HTR-8/SVneo (cell line): ENCODE data around the gene CDX1.

ENCODE experiments used
- DNase-seq: peaks from one replicate; pipeline ENCODE4 v3.0.0; 2011; ENCODE audit warnings: low spot score, mixed read lengths; ENCODE audit not compliant: insufficient read length
- FAIRE-seq: peaks from 2 replicates; lab custom pipeline; 2011; peaks lifted over from hg19 to GRCh38; lab: Jason Lieb, UNC

The CDX1 gene

DNA sequence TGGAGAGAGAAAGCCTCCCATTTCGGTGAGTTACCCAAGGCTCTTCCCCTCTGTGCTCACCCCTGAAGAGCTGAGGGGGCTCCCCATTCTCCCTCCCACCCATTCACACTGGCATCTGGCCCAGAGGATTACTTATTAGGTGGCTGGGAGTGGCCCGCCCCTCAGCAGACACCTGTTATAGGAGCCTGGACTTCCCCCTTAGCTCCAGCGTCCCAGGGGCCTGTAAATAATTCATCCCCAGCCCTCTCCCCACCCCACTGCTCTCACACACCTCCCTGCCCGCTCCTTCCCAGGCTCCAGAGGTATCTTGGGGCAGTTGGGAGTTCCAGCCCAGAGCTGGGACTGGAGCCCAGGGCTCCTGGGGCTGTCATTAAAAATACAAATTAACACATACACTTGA, 11.7 kb downstream of the CDX1 start:
- FAIRE-seq, result no peak
- DNase-seq, result no peak

DNA sequence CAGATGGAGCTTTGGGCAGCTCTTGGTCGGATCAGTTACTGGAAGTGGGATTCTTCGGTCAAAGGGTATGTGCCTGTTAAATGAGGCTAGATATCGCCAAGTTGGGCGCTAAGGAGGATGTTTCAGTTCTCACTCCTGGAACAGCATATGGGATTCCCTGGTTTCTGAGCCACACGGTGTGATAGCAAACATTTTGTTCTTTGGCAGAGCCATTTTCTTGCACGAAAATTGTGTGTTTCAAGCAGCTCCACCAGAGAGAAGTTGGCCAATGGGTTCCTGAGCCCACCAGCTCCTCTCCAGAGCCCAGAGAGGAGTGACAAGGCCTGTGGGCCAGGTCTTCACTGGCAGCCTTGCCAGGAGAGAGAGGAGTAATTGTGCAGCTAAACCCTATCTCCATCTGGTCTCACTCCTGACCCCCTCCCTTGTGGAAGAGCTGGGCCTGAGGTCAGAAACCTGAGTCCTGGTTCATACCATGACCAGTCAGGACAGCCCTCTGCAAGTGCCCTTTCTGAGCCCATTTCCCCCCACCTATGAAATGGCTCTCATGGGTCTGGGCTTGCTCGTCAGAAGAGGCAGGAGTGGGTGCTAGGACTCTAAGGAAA, 12.5 kb downstream of the CDX1 start:
- FAIRE-seq, result no peak
- DNase-seq, result no peak

DNA sequence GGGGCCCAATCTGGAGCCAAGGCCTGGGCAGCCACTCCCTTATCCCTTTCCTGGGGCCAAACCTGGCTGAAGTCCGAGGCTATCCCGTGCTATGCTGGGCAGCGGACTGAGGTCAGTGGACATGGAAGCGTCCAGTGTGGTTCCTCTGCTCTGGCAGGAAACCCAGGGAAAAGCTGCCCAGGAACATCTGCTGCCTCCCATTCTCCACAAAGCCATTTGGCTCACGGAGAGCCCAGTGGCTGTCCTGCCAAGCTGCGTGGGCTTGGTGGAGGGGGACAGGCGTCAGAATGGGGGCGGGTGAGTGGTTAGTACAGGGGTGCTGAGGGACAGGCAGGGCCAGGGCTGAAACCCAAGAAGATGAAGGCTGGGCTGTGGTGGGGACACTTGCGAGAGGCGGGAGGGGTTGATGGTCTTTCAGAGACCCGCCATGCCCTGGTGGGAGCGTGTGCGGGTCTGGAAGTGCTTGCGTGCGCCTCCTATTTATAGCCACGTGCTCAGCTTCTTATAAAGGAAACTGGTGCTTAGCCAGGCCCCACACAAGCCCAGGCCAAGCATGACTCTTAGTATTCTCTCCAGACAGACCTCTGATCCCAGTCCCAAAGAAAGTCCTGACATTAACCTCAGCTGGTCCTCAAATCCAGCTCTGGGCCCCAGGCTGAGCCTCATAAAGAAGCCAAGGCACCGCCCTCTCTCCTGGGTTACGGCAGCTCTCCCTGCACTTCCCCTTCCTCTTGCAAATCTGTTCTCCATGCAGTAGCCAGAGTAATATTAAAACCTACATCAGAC, 13.9 kb downstream of the CDX1 start:
- no peak for FAIRE-seq

DNA sequence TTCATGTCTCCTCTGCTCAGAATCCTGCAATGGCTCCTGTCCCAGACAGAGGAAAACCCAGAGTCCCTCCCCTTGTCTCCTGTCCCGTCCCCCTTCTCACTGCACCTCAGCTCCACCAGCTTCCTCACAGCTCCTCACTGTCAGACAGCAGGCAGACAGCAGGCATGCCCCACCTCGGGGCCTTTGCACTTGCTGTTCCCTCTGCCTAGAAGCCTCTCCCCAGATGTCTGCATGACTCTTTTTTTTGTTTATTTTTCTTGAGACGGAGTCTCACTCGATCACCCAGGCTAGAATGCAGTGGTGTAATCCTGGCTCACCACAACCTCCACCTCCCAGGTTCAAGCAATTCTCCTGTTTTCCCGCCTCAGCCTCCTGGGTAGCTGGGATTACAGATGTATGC, 14.4 kb downstream of the CDX1 start:
- no peak for FAIRE-seq

More for the DNA sequence above, 13.9 kb downstream of the CDX1 start:
- DNase-seq, result no peak

DNA sequence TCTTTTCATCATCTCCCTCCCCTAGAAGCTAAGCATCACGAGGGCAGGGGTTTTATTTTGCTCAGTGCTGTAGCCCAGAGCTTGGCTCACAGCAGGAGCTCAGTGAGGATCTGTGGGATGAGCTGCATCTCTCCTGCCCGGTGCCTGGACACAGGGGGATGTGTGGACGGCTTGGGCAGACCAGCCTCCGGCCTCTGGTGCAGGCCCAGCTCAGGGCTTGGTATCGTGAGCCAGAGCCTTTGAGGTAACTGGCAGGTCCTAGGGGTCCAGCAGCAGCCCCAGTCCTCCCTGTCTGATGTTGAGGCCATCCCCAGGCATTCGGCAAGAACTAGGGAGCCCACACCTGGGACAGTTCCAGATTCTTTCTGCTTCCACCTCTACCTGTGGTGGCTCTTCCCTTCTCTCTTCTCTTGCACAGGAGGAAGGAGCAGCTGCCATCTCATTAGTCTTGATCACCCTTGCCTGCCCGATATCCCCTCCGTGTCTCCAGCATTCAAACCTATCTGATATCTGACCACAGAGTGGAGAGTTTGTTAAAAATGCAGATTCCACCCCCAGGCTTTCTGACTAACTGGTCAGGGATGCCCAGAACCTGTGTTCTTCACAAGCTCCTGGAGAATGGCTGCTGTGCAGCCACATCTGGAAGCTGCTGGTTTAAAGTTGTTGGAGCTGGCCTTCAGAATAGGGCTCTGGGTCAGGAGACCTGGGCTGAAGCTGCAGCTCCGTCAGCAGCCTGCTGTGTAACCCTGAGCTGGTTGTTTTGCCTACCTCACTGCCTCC, 15.4 kb downstream of the CDX1 start:
- no peak for DNase-seq
- no peak for FAIRE-seq

More for the DNA sequence above, 14.4 kb downstream of the CDX1 start:
- DNase-seq, result no peak

DNA sequence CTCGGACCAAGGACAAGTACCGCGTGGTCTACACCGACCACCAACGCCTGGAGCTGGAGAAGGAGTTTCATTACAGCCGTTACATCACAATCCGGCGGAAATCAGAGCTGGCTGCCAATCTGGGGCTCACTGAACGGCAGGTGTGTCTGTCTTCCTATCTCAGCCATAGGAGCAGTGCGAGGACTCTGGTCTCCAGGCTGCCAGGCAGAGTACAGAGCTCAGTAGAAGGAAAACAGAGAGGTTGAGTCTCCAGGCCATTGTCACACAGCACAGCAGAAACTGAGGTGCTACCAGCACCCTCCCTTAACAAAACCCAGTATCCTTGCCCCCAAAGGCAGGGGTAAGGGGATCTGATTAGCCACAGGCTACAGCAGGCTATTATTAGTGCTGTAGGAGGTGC, 16.2 kb downstream of the CDX1 start:
- DNase-seq (no peak), FAIRE-seq (no peak)

DNA sequence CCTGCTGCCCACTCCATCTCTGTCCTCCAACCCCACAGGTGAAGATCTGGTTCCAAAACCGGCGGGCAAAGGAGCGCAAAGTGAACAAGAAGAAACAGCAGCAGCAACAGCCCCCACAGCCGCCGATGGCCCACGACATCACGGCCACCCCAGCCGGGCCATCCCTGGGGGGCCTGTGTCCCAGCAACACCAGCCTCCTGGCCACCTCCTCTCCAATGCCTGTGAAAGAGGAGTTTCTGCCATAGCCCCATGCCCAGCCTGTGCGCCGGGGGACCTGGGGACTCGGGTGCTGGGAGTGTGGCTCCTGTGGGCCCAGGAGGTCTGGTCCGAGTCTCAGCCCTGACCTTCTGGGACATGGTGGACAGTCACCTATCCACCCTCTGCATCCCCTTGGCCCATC, 16.9 kb downstream of the CDX1 start:
- FAIRE-seq, result no peak

DNA sequence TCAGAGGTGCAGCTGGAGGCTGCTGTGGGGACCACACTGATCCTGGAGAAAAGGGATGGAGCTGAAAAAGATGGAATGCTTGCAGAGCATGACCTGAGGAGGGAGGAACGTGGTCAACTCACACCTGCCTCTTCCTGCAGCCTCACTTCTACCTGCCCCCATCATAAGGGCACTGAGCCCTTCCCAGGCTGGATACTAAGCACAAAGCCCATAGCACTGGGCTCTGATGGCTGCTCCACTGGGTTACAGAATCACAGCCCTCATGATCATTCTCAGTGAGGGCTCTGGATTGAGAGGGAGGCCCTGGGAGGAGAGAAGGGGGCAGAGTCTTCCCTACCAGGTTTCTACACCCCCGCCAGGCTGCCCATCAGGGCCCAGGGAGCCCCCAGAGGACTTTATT, 17.4 kb downstream of the CDX1 start:
- DNase-seq (no peak), FAIRE-seq (no peak)

More for the DNA sequence above, 16.9 kb downstream of the CDX1 start:
- no peak for DNase-seq

DNA sequence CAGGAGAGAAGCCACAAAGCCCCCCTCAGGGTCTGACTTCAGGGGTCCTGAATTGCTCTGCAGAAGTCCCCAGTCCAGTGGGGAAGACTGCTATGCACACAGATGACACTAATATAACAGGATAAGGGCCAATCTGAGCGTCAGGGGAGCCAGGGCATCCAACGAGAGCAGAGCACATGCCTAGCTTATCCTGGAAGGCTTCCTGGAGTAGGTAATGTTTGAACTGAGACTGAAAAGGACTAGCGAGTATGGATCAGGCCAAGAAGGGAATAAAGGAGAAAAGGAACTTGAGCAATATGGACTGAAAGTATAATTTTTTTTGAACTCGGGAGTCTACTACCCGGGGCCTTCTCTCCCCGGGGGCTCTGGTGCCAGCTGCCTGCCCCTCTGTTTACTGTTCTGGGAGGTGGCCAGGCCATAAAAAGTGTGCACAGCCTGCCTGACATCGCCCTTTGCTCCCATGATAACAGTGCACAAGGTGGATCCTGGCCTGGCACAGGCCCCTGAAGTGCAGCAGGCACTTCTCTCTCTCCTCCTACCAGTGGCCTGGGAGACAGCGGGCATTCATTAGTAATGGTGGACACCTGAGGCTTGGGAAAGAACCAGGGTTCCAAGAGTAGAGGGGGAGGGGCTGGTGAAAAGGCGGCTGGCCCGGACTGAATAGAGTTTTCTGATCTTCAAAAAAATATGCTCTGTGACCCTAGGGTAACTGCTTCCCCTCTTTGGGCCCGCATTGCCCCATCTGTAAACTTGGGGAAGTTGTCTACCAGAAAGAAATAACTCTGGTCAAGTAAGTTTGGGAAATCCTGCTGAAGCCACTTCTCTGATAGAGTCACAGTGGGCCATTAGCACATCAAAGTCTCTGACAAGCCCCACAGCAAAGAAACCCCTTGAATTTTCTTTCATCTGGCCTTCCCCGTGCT, 18.7 kb downstream of the CDX1 start:
- no peak for DNase-seq
- FAIRE-seq, result no peak

DNA sequence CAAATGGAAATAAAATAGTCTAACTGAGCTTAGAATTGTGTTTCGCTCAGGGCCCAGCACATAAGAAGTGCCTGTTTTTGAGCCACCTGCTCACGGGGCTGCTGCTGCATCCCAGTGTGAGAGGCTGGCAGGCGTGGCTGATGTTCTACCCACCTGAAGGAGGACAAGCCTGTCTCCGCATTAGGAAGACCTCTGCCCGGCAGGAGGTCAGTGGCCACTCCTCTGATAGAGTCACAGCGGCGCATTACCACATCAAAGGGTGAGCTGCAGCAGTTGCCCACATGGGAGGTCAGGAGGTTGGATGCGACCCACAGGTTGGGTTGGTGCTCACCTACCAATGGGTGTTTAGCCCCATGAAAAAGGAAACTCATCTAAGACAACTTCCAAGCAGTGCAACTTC, 19.6 kb downstream of the CDX1 start:
- no peak for FAIRE-seq

DNA sequence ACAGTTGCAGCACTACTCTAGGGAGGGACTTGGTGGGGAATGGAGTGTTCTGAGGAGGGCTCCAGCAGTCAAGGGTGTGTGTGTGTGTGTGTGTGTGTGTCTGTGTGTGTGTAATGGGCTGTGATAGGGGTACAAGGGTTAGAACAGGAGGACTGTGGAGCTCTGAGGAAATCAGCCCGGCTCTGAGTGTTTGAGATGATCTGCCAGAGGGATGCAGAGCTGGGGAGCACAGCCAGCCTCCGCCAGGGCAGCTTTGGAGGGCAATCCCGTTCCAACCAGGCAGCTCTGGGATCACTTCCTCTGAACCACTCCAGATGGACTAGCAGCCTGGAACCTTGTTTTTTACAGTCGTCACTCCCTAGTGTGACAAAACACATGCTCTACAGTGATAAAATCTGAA, 20.3 kb downstream of the CDX1 start:
- FAIRE-seq (no peak), DNase-seq (no peak)

More for the DNA sequence above, 19.6 kb downstream of the CDX1 start:
- DNase-seq, result no peak

DNA sequence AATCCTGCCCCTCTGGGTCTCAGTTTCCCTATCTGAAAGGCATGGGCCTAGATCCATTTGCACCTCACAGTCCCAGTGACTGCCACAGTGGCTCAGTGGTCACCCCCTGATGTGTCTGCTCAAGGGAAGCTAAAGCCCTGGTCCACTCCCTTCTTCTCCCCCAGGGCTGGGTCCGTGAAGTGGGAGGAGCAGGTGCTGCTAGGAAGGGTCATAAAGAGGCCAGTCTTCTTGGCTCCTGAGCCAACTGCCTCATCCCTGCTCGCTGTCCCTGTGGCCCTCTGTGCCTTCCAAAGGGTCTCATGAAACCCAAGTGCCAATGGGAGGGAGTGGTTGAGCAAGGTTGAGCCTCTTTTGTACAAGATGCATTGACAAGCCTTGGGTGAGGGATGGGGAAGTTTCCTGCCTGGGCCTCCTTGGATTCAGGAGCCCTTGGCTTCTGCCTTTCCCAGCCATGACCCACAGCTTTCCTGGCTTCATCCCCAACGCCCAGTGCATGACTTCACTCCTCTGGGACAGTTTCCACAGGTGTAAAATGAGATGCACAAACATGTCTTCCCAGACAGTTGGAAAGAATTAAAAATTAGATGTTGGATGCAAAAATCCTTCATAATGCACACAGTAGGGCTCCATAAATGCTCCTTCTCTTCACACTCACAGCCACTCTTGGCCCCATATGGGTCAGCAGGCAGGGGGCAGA, 21.7 kb downstream of the CDX1 start:
- DNase-seq (no peak), FAIRE-seq (no peak)

DNA sequence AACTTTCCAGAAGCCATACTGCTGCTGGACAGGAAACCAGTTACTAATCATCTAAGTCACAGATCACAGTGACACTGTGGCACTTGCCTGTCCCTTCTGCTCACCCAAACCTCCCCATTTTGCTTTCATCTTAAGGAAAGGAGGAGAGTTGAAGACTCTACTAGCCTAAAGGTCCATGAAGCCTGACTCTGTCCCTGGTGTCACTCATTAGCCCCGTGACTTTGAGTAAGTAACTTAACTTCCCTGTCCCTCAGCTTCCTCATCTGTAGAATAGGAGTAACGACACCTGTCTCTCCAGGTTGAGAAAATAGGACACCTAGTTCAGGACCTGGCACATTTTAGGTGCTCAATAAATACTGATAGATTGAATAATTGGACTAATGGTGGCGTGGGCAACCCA, 22.7 kb downstream of the CDX1 start:
- DNase-seq (no peak), FAIRE-seq (no peak)

DNA sequence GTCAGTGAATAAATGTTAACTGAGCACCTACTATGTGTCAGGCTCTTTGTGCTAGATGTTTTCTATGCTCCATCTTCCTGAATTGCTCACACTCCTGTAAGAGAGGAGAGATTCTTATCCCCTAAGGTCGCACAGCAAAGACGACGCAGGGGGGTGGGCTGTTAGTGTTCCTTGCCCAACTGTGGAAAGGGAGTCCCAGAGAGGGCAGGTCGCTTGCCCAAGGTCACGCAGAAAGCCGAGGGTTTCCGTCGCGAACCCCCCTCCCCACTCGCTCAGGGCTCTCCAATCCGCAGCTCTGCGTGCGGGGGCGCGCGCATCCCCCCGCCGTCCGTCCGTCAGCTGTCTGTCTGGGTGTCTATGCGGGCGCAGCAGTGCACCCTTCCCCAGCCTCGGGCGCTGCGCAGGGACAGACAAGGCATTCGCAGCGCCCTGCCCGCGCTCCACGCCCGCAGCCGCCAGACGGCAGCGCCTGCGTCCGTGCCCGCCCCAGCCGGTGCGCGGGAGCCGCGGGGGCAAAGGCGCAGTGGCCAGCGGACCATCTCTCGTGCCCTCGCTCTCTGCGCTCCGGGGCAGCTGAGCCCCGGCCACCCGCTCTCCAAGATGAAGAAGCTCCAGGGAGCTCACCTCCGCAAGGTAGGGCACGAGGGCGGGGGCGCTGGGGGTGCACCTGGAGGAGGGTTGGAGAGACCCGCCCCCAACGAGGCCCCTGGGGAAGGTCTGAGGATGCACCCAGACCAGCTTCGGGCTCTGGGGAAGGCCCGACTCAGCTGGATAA, 23.3 kb downstream of the CDX1 start, which contains the start of gene SLC6A7:
TSS of gene SLC6A7 (plus strand) at position 335 of the 775 bp plus-strand sequence. CDS start at position 601, 266 bp downstream.
- DNase-seq (no peak), FAIRE-seq (no peak)

DNA sequence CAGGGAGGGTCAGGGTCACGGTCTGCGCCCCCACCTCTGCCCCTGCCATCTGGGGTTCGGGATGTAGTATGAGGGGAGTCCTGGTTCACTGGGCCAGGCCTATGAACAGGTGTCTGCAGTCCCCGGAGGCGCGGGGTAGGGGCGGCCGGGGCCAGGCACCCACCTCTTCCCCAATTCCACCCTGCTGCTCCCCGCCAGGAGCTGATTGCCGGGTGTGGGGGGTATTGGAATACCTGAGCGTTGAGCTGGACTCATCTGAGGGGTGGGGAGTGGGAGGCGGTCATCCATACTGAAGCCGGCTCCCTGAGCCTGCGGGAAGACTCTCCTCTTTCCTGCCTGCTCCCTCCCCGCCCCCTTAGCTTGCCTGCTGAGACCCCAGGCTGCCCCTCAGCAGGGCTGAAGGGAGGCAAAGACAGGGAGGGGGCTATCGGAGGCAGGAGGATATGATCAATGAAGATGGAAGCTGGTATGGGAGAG, 24.0 kb downstream of the CDX1 start:
- DNase-seq, result no peak
- no peak for FAIRE-seq

DNA sequence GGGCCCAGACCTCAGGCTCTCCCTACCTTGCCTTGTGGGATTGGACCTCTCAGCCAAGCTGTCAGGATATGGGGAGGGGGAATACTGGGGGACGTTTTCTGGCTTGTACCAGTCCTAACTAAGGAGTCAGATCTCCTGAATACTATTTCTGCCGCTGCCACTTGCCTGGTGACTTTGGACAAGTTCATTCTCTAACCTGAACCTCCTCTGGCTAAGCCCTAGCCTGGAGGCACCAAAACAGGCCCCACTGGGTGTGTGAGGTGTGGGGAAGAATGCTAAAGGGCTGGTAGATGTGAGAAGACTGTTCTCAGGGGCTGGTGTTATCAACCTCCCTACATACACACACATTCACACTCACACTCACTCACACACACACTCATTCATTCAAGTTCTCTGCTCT, 24.4 kb downstream of the CDX1 start:
- DNase-seq (no peak), FAIRE-seq (no peak)

DNA sequence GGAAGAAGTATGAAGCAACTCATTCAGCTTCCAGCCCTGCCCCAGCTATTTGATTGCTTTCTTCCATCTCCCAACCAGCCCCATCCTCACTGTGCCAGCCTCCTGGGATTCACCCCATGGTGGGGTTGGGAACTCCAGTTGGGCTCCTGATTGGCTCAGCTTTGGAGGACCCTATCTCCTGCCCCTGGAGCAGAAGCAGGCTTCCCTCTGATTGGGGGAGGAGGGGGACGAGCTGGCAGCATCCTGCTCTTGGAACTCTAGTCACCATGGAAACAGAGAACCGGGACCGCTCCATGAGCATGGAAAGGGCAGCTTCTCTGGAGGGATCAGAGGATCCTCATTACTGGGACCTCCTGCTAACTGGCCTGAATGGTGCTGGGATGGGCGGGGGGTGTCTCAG, 25.9 kb downstream of the CDX1 start:
- FAIRE-seq (no peak), DNase-seq (no peak)

DNA sequence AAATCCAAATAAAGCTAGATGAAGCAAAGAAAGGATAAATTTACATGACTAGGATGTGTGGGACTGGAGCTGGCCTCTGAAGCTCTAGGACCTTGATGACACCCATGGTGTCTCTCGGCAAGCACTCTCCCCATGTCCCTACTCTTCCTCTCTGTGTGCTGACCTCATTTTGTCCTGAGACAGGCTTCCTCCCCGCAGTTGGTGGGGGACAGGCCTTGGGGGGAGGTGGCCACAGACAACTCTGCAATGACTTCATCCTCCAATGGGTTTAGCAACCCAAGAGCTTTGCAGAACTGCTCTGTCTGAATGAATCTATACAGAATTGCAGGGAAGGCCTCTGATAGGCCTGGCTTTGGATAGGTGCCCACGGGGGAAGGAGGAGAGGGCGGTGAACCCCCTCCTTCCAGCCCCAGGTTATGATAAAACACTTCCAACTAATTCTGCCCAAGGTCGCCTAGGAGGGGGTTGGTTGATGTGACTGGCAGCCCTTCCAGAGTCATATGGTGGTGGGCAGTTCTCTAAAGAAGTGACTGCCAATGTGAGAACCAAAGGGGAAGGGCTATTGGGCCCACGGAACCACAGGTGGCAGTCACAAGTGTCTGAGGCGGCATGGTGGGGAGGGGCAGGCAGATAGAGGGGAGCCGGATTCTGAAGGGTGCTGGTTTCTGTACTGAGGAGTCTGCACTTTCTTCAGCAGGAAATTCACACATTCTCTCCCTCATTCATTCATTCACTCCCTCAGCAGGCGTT, 29.3 kb downstream of the CDX1 start:
- FAIRE-seq, result no peak
- no peak for DNase-seq
